BLaER1 (cell line): ENCODE results near the gene NFE2L1.

Experiments
- H3K27ac ChIP-seq: shearing (Covaris generic); formaldehyde crosslinking; 2 replicates; pipeline ENCODE4 v1.8.1; 2022
- H3K27me3 ChIP-seq: shearing (Covaris generic); formaldehyde crosslinking; 2 replicates; pipeline ENCODE4 v1.8.1; 2022
- H3K36me3 ChIP-seq: shearing (Covaris generic); formaldehyde crosslinking; 2 replicates; pipeline ENCODE4 v1.8.1; 2022
- H3K4me1 ChIP-seq: shearing (Covaris generic); formaldehyde crosslinking; 2 replicates; pipeline ENCODE4 v1.8.1; 2022
- H3K4me2 ChIP-seq: shearing (Covaris generic); formaldehyde crosslinking; 2 replicates; pipeline ENCODE4 v1.8.1; 2022
- H3K4me3 ChIP-seq: shearing (Covaris generic); formaldehyde crosslinking; 2 replicates; pipeline ENCODE4 v1.8.1; 2022
- H3K9ac ChIP-seq: shearing (Covaris generic); formaldehyde crosslinking; 2 replicates; pipeline ENCODE4 v1.8.1; 2022
- H3K9me3 ChIP-seq: shearing (Covaris generic); formaldehyde crosslinking; 2 replicates; pipeline ENCODE4 v1.8.1; 2022
- H4K20me1 ChIP-seq: shearing (Covaris generic); formaldehyde crosslinking; 2 replicates; pipeline ENCODE4 v1.8.1; 2022
- Cebpa-rat ChIP-seq: shearing (Covaris generic); IDR thresholded peaks from 2 replicates; pipeline ENCODE4 v1.8.1; 2022

NFE2L1 gene

DNA sequence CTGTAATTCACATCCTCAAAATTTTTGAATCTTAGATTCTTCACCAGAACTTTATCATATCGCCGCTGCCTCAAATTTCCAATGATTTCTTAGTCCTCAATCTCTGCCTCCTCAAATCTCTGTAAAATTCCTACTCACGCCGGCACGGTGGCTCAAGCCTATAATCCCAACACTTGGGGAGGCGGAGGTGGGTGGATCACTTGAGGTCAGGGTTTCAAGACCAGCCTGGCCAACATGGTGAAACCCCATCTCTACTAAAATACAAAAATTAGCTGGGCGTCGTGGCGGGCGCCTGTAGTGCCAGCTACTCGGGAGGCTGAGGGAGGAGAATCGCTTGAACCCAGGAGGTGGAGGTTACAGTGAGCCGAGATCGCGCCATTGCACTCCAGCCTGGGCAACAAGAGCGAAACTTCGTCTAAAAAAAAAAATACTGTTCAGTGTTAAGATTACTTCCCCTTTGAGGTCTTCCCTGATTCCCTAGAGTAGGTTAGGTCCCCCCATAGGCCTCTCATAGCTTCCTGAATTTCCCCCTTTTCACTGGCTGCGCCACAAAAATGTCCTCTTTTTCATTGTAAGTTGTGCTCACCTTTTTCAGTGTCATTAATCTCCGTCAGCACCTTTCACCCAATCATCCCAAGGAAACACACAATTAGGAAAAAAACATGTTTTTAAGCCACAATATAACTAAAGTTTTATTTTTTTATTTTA lies 54.0 kb downstream of the NFE2L1 start:
- no peak for TF ChIP-seq Cebpa-rat
- H3K27ac ChIP-seq: no peak overlapping the region
- no peaks in the 10 kb centered on the region for H3K27me3 ChIP-seq
- peaks cover 63% of the 10 kb centered on the region for H3K4me1 ChIP-seq
- H3K36me3 ChIP-seq: peaks cover 8% of the 10 kb centered on the region; the same call in 1 of the 2 replicates
- H3K9me3 ChIP-seq: peaks cover 11% of the 10 kb centered on the region; the same call in 1 of the 2 replicates
- H3K9ac ChIP-seq: no peak overlapping the region
- peak overlapping the region; percentile 96 for H3K4me2 ChIP-seq
- H3K4me3 ChIP-seq: peak overlapping the region; percentile 95
- H4K20me1 ChIP-seq: peaks cover 37% of the 10 kb centered on the region

DNA sequence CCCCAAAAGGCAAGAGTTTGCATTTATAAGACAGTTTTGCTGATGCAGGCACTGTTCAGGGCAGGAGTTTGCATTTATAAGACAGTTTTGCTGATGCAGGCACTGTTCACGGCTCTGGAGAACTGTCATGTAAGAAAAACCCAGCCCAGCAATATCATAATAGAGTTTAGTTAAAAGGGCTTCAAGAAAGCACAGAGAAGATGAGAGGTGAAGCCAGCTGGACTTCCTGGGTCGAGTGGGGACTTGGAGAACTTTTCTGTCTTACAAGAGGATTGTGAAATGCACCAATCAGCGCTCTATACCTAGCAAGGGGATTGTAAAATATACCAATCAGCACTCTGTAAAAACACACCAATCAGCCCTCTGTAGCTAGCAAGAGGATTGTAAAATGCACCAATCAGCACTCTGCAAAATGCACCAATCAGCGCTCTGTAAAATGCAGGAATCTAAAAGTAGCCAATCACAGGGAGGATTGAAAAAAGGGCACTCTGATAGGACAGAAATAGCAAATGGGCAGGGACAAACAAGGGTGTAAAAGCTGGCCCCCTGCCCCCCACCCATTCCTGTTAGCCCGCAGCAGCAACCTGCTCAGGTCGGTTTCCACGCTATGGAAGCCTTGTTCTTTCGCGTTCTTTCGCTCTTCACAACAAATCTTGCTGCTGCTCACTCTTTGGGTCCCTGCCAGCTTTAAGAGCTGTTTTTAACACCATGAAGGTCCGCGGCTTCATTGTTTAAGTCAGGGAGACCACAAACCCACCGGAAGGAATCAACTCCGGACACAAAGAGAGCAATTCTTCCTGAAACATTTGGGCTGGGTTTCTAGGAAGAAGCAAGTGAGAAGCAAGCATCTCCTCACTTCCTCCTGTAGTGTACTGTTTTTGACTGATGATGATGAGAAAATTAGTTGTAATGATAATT lies 54.9 kb downstream of the NFE2L1 start:
- 0 out of 2 replicates have a peak, but pooled peaks cover 5% of the 10 kb centered on the region for H3K36me3 ChIP-seq
- H3K4me1 ChIP-seq: peaks cover 59% of the 10 kb centered on the region
- no peaks in the 10 kb centered on the region for H3K27me3 ChIP-seq
- H3K27ac ChIP-seq: no peak overlapping the region
- no peak for TF ChIP-seq Cebpa-rat
- peak overlapping the region; percentile 96 for H3K4me2 ChIP-seq
- H3K9me3 ChIP-seq: peaks cover 11% of the 10 kb centered on the region; the same call in 1 of the 2 replicates
- H3K9ac ChIP-seq: no peak overlapping the region
- H4K20me1 ChIP-seq: peaks cover 28% of the 10 kb centered on the region
- peak overlapping the region; percentile 95; the same call in 1 of the 2 replicates for H3K4me3 ChIP-seq

DNA sequence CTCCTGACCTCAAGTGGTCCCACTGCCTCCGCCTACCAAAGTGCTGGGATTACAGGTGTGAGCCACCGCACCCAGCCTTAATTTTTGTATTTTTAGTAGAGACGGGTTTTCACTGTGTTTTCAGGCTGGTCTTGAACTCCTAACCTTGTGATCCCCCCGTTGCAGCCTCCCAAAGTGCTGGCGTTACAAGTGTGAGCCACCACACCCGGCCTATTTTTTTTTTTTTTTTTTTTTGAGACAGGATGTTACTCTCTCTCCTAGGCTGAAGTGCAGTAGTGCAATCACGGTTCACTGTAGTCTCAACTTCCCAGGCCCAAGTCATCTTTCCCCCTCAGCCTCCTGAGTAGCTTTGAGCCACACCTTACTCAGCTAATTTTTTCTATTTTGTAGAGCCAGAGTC lies 56.3 kb downstream of the NFE2L1 start:
- Histone ChIP-seq H3K4me2 (no peak overlapping the region), H3K27me3 (no peaks in the 10 kb centered on the region), H3K4me3 (no peak overlapping the region), H4K20me1 (peaks cover 14% of the 10 kb centered on the region), H3K4me1 (peaks cover 64% of the 10 kb centered on the region), H3K9me3 (peaks cover 11% of the 10 kb centered on the region; the same call in 1 of the 2 replicates), H3K36me3 (no peaks in the 10 kb centered on the region), H3K27ac (no peak overlapping the region), H3K9ac (no peak overlapping the region)
- TF ChIP-seq Cebpa-rat: no peak

DNA sequence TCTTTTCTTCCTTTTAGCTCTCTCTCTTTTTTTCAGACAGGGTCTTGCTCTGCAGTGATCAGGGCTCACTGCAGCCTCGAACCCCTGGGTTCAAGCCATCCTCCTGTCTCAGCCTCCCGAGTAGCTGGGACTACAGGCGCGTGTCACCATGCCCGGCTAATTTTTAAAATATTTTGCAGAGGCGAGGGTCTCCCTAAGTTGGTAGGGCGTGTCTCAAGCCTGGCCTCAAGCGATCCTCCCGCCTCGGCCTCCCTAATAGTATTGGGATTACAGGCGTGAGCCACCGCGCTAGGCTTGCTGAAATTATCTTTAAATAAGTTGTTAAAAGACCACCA lies 58.6 kb downstream of the NFE2L1 start:
- Histone ChIP-seq H4K20me1 (peaks cover 6% of the 10 kb centered on the region; the same call in 1 of the 2 replicates), H3K9me3 (peaks cover 11% of the 10 kb centered on the region; the same call in 1 of the 2 replicates), H3K36me3 (no peaks in the 10 kb centered on the region), H3K27ac (no peak overlapping the region), H3K9ac (peak overlapping the region; percentile 80), H3K4me2 (peak overlapping the region; percentile 86), H3K27me3 (no peaks in the 10 kb centered on the region), H3K4me3 (peak overlapping the region; percentile 77), H3K4me1 (peaks cover 72% of the 10 kb centered on the region)
- no peak for TF ChIP-seq Cebpa-rat

DNA sequence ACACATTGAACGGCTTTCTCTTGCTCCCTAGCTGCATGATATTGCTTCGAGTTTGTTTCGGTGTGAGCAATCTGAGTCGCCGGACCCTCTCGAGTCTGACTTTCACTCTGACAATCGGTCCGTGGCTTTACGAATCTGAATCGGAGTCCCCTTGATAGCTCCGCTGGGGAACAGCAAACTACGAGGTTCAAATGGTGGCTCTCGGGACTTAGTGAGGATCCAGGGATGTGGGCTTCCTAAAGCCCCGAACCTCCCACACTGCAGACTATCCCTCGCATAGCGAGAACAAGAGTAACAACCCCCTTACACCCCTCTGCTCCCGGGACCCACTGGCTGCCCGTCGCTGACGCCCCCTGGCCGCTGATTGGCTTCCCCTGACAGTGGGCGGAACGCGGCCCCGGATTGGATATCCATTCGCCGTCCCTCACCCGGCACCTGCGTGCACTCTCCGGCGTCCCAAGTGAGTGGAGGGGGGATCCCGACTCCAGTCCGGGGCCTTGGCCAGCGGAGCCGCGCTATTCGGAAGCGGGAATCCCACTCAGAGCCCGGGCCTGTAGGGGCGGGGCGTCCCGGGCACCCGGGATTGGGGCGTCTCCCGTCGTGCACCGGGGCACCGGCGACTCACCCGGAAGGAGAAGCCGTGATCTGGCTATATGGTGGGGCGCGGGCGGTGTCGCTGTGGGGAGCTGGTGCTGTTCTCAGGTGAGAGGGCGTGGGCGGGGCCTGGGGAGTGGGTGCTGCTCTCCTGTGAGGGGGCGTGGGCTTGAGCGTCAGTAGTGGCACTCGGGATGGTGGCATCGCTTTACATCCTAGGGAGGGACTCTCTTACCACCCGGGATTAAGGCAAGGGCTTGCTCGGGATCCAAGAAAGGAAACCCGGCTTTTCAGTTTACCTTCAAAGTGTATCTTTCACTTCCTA lies 59.2 kb downstream of the NFE2L1 start, which contains the start of gene SNX11:
Gene SNX11, plus strand, starts transcription at position 630 of the 919 bp plus-strand sequence. CDS start 4,278 bp downstream, outside the sequence.
- peak within 1 kb of the TSS; percentile 86 for H3K4me2 ChIP-seq
- peak within 1 kb of the TSS; percentile 83 for H3K27ac ChIP-seq
- H3K27me3 ChIP-seq: no peaks in the 10 kb centered on the region
- H3K36me3 ChIP-seq: 0 out of 2 replicates have a peak, but pooled peaks cover 4% of the 10 kb centered on the region
- peaks cover 72% of the 10 kb centered on the region for H3K4me1 ChIP-seq
- H3K4me3 ChIP-seq: peak within 1 kb of the TSS; percentile 77
- peak within 1 kb of the TSS; percentile 80 for H3K9ac ChIP-seq
- H3K9me3 ChIP-seq: peaks cover 9% of the 10 kb centered on the region; the same call in 1 of the 2 replicates
- H4K20me1 ChIP-seq: peaks cover 12% of the 10 kb centered on the region; the same call in 1 of the 2 replicates
- no peak for TF ChIP-seq Cebpa-rat

DNA sequence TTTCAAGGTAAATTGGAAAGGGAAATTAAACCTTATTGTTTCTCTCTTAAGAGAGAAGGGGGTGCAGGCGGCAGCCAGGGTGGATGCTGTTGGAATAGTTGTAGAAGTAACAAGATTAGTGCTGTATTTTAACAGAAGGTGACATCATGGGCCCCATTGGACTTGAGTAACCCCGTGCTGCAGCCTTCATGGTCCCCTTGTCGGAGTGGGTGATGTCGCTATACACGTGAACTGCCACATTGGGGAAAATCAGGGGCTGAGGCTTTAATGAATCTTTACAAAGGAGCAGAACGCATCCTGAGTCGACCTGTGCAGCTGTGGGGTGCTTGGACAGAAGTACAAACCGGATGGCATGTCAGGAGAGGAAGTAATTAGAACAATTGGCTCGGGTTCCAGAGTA lies 62.6 kb downstream of the NFE2L1 start:
- H4K20me1 ChIP-seq: peaks cover 21% of the 10 kb centered on the region; the same call in 1 of the 2 replicates
- no peak overlapping the region for H3K9ac ChIP-seq
- no peak overlapping the region for H3K4me3 ChIP-seq

More for the DNA sequence above, 62.6 kb downstream of the NFE2L1 start:
- no peaks in the 10 kb centered on the region for H3K27me3 ChIP-seq
- peaks cover 32% of the 10 kb centered on the region for H3K36me3 ChIP-seq
- H3K9me3 ChIP-seq: no peaks in the 10 kb centered on the region
- H3K4me2 ChIP-seq: peak overlapping the region; percentile 51
- peaks cover 62% of the 10 kb centered on the region for H3K4me1 ChIP-seq
- H3K27ac ChIP-seq: no peak overlapping the region
- no peak for TF ChIP-seq Cebpa-rat
